IMR-90 (cell line): ENCODE results near the gene CAP2. TPM values are rescaled to one million over a fixed set of nuclear protein-coding genes. Genes with fewer than 3 reads are reported as not detected.

Source experiments
- ATAC-seq: fragments of 200-7000 bp; cut with Tn5 transposase; 2 replicates; pipeline ENCODE4 v1.9.1; 2020; ENCODE audit warnings: low read depth, mild to moderate bottlenecking, moderate library complexity
- BruUV-seq: library from RNA; stranded (reverse); fragments of 400-500 nt; replicated peaks from 2 replicates; lab custom pipeline; 2021; lab: Mats Ljungman, UMichigan
- CTCF ChIA-PET: fragments of 300-600 bp; formaldehyde crosslinking; extraction: SDS; loops from one replicate; lab custom pipeline; 2021; ENCODE audit warnings: antibody characterized with exemption; lab: Yijun Ruan, JAX
- POLR2A ChIA-PET: fragments of 300-600 bp; sonication (Branson Sonifier 250); formaldehyde crosslinking; loops from one replicate; lab custom pipeline; 2022; ENCODE audit warnings: antibody characterized with exemption; ENCODE audit not compliant: unreplicated experiment; lab: Charles Lee
- DNase-seq: peaks from one replicate; pipeline ENCODE4 v3.0.0; 2013
- H2AFZ ChIP-seq: replicated peaks from 2 replicates; pipeline ENCODE3; 2013; ENCODE audit warnings: low read length, mild to moderate bottlenecking; ENCODE audit not compliant: poor library complexity
- H2AK5ac ChIP-seq: 2 replicates; pipeline ENCODE4 v1.6.1; 2013; ENCODE audit warnings: low read depth, low read length, inconsistent platforms
- H2AK9ac ChIP-seq: replicated peaks from 2 replicates; pipeline ENCODE3; 2013; ENCODE audit warnings: mild to moderate bottlenecking, low read depth, low read length, moderate library complexity; ENCODE audit not compliant: poor library complexity
- H2BK120ac ChIP-seq: 2 replicates; pipeline ENCODE4 v1.6.1; 2013; ENCODE audit warnings: low read depth, low read length, inconsistent platforms
- H2BK15ac ChIP-seq: 3 replicates; pipeline ENCODE4 v1.6.1; 2013; ENCODE audit warnings: low read depth, low read length, inconsistent platforms
- H2BK20ac ChIP-seq: 2 replicates; pipeline ENCODE4 v1.6.1; 2013; ENCODE audit warnings: low read depth, mild to moderate bottlenecking, inconsistent platforms, low read length, moderate library complexity
- H2BK5ac ChIP-seq: 2 replicates; pipeline ENCODE4 v1.6.1; 2013; ENCODE audit warnings: mild to moderate bottlenecking, low read depth, low read length, inconsistent platforms; ENCODE audit not compliant: poor library complexity, severe bottlenecking
- H3K14ac ChIP-seq: replicated peaks from 2 replicates; pipeline ENCODE4 v1.6.1; 2013; ENCODE audit warnings: low read depth, low read length, inconsistent platforms
- H3K18ac ChIP-seq: 2 replicates; pipeline ENCODE4 v1.6.1; 2013; ENCODE audit warnings: low read depth, low read length, control low read depth
- H3K23ac ChIP-seq: 2 replicates; pipeline ENCODE4 v1.6.1; 2013; ENCODE audit warnings: low read depth, low read length, inconsistent platforms
- H3K27ac ChIP-seq: 2 replicates; pipeline ENCODE4 v1.5.1; 2013; ENCODE audit warnings: mild to moderate bottlenecking, control low read depth, low read length; ENCODE audit not compliant: insufficient read depth
- H3K27me3 ChIP-seq: 2 replicates; pipeline ENCODE4 v1.6.1; 2013; ENCODE audit warnings: low read length; ENCODE audit not compliant: control insufficient read depth, insufficient read depth
- H3K36me3 ChIP-seq: 2 replicates; pipeline ENCODE4 v1.6.1; 2013; ENCODE audit warnings: low read length, mixed read lengths; ENCODE audit not compliant: control insufficient read depth, insufficient read depth
- H3K4ac ChIP-seq: 2 replicates; pipeline ENCODE4 v1.6.1; 2013; ENCODE audit warnings: low read depth, low read length, inconsistent platforms
- H3K4me1 ChIP-seq: 2 replicates; pipeline ENCODE4 v1.6.1; 2013; ENCODE audit warnings: low read length, mixed read lengths; ENCODE audit not compliant: control insufficient read depth, insufficient read depth
- H3K4me2 ChIP-seq: 2 replicates; pipeline ENCODE4 v1.6.1; 2013; ENCODE audit warnings: low read depth, mild to moderate bottlenecking, control low read depth, low read length, moderate library complexity
- H3K4me3 ChIP-seq: 2 replicates; pipeline ENCODE4 v1.5.1; 2013; ENCODE audit warnings: low read depth, mild to moderate bottlenecking, control low read depth, low read length, moderate library complexity; ENCODE audit not compliant: insufficient read depth
- H3K56ac ChIP-seq: 2 replicates; pipeline ENCODE4 v1.6.1; 2013; ENCODE audit warnings: low read length, inconsistent platforms; ENCODE audit not compliant: insufficient read depth; ENCODE audit errors: extremely low read depth
- H3K79me1 ChIP-seq, 2 experiments: 2 replicates each; pipeline ENCODE4 v1.6.1; 2013; ENCODE audit warnings: low read length in 2 of 2, inconsistent platforms in 1 of 2, low read depth in 1 of 2
- H3K9ac ChIP-seq: 2 replicates; pipeline ENCODE4 v1.6.1; 2013; ENCODE audit warnings: low read depth, low read length, control low read depth
- H3K9me1 ChIP-seq: 2 replicates; pipeline ENCODE4 v1.6.1; 2013; ENCODE audit warnings: low read length, inconsistent platforms; ENCODE audit not compliant: insufficient read depth
- H3K9me3 ChIP-seq: 2 replicates; pipeline ENCODE4 v1.6.1; 2013; ENCODE audit warnings: low read length; ENCODE audit not compliant: control insufficient read depth, insufficient read depth
- H4K20me1 ChIP-seq: 2 replicates; pipeline ENCODE4 v1.6.1; 2013; ENCODE audit warnings: low read length, inconsistent platforms; ENCODE audit not compliant: insufficient read depth
- H4K5ac ChIP-seq: 2 replicates; pipeline ENCODE4 v1.6.1; 2013; ENCODE audit warnings: mild to moderate bottlenecking, low read depth, low read length, control low read depth
- H4K8ac ChIP-seq, 2 experiments: 2 replicates each; pipeline ENCODE4 v1.6.1; 2013; ENCODE audit warnings: low read depth in 2 of 2, low read length in 2 of 2, control low read depth in 1 of 2, inconsistent platforms in 1 of 2
- H4K91ac ChIP-seq: 2 replicates; pipeline ENCODE4 v1.6.1; 2013; ENCODE audit warnings: low read depth, low read length, inconsistent platforms; ENCODE audit not compliant: insufficient read depth
- BHLHE40 ChIP-seq: fragments of 150-350 bp; IDR thresholded peaks from 2 replicates; pipeline ENCODE4 v1.6.1; 2016; ENCODE audit warnings: mild to moderate bottlenecking, low read depth, low read length
- CEBPB ChIP-seq: IDR thresholded peaks from 2 replicates; pipeline ENCODE4 v1.6.1; 2012; ENCODE audit warnings: low read depth, low read length, improper control_type of control experiment
- FOS ChIP-seq: fragments of 150-350 bp; IDR thresholded peaks from 2 replicates; pipeline ENCODE4 v1.6.1; 2016; ENCODE audit warnings: low read depth, low read length
- MAZ ChIP-seq: IDR thresholded peaks from 2 replicates; pipeline ENCODE4 v1.6.1; 2012; ENCODE audit warnings: low read depth, mild to moderate bottlenecking, low read length, improper control_type of control experiment, moderate library complexity, borderline replicate concordance
- RFX5 ChIP-seq: IDR thresholded peaks from 2 replicates; pipeline ENCODE4 v1.8.0; 2012; ENCODE audit warnings: low read depth, mild to moderate bottlenecking, low read length, moderate library complexity
- WGBS, 2 experiments: methylation state at CpG; one replicate each; pipeline versions ENCODE4 v1.1.5 to v1.1.7; 2013; ENCODE audit warnings: missing lambda C conversion rate in 2 of 2; ENCODE audit not compliant: insufficient read length in 1 of 2; ENCODE audit errors: extremely low coverage in 2 of 2; 5-methylcytosine and 5-hydroxymethylcytosine counted together
- dilution Hi-C: fragments of 300-500 bp; cut with HindIII; formaldehyde crosslinking; loops from one replicate; pipeline ENCODE4 v1.14.3; 2018; ENCODE audit warnings: low sequenced_read_pairs; ENCODE audit not compliant: unreplicated experiment
- in situ Hi-C: fragments of 300-500 bp; cut with MboI; formaldehyde crosslinking; loops from 3 replicates; pipeline ENCODE4 v1.14.3; 2019; ENCODE audit warnings: low sequenced_read_pairs, inconsistent platforms, mixed read lengths
- intact Hi-C: fragments of 100-400 bp; cut with micrococcal nuclease; formaldehyde crosslinking; loops from 2 replicates; pipeline ENCODE4 v1.10.0; 2022
- polyA plus RNA-seq, 3 experiments: library from polyadenylated mRNA; depleted of rRNA; stranded (reverse); fragments of >200 nt; gene quantifications; 2 replicates each; pipeline ENCODE4 v1.2.3, GENCODE V29; 2012; ENCODE audit warnings: low replicate concordance in 1 of 3
- total RNA-seq: library from RNA; depleted of rRNA; stranded (reverse); fragments of >200 nt; gene quantifications from 2 replicates; pipeline ENCODE4 v1.2.3, GENCODE V29; 2012
- TF ChIP-seq, protein P1 (sequence below): fragments of 150-350 bp; IDR thresholded peaks from 2 replicates; pipeline ENCODE4 v1.6.1; 2017; ENCODE audit warnings: mild to moderate bottlenecking, antibody characterized with exemption, low read length, low read depth
- TF ChIP-seq, protein P2 (sequence below): fragments of 150-350 bp; IDR thresholded peaks from 2 replicates; pipeline ENCODE4 v1.6.1; 2016; ENCODE audit warnings: low read depth, mild to moderate bottlenecking, low read length, moderate library complexity, borderline replicate concordance

CAP2 gene
- total and polyA plus RNA-seq, 2 of the 4 experiments (the other 2 are of a cell fraction) = 14.5 to 27.5 TPM

DNA sequence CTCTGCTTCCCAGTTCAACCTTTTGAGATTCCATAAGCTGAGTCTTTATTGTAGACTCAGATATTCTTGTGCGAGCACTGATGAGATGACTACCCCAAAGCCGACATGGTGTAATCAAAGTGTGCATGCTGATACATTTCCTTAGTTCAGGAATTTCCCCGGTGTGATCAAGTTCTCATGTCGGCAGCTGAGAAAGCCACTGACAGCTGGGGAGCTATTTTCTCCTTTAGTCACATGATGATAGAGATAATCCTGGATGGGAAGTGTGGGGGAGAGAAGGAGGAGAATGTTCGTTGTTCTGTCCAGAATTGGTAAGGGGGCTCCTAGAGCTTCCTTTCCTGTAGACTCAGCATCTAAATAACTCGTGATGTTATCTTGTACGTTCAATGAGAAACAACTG is 7.7 kb upstream of the CAP2 start:
- WGBS, 2 experiments = 0% methylated on average over 1 of the region's 7 CpGs; no CpG with 5 or more reads in 1 of the 2 experiments
- intact Hi-C loops = no loop called here
- CTCF ChIA-PET = interaction anchor here (0.6 kb wide), 1 partner anchor 19 kb away, joined by 4 read pairs; no protein-coding TSS in a partner anchor
- Histone ChIP-seq H2BK120ac (0 out of 2 replicates have a peak overlapping the region, but pooled peaks have one; percentile 1), H3K14ac (no peak overlapping the region; the same call in 1 of the 2 replicates), H3K56ac (no peak overlapping the region), H3K9me3 (no peaks in the 10 kb centered on the region), H3K9me1 (no peaks in the 10 kb centered on the region), H3K4ac (no peak overlapping the region), H3K18ac (no peak overlapping the region), H2AFZ (no peak overlapping the region), H2AK9ac (no peak overlapping the region), H3K4me2 (peak overlapping the region; percentile 8), H2BK5ac (peak overlapping the region; percentile 3), H4K20me1 (no peaks in the 10 kb centered on the region), H2BK20ac (0 out of 2 replicates have a peak overlapping the region, but pooled peaks have one; percentile 28), H3K4me3 (no peak overlapping the region), H3K36me3 (no peaks in the 10 kb centered on the region), H3K23ac (no peak overlapping the region), H3K4me1 (peaks cover 8% of the 10 kb centered on the region), H2AK5ac (no peak overlapping the region), H4K91ac (no peak overlapping the region), H3K9ac (no peak overlapping the region; the same call in 1 of the 2 replicates), H3K79me1 (no peaks in the 10 kb centered on the region), H3K27ac (no peak overlapping the region), H4K5ac (no peak overlapping the region), H2BK15ac (0 out of 3 replicates have a peak overlapping the region, but pooled peaks have one; percentile 37), H3K27me3 (no peaks in the 10 kb centered on the region), H4K8ac (0 out of 4 replicates have a peak overlapping the region, but pooled peaks of 1 of the 2 experiments have one; percentile 0)
- in situ Hi-C loops = no loop called here
- POLR2A ChIA-PET = no interaction called here
- DNase-seq = peak; percentile 85
- no TSS peak for BruUV-seq
- TF ChIP-seq, protein P1, sequence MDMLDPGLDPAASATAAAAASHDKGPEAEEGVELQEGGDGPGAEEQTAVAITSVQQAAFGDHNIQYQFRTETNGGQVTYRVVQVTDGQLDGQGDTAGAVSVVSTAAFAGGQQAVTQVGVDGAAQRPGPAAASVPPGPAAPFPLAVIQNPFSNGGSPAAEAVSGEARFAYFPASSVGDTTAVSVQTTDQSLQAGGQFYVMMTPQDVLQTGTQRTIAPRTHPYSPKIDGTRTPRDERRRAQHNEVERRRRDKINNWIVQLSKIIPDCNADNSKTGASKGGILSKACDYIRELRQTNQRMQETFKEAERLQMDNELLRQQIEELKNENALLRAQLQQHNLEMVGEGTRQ = peak; percentile 45
- peak; percentile 33; the same call in 1 of the 2 replicates for TF ChIP-seq CEBPB
- peak; percentile 60 for TF ChIP-seq BHLHE40
- no peak for TF ChIP-seq RFX5
- TF ChIP-seq FOS = no peak
- TF ChIP-seq MAZ = no peak
- TF ChIP-seq, protein P2, sequence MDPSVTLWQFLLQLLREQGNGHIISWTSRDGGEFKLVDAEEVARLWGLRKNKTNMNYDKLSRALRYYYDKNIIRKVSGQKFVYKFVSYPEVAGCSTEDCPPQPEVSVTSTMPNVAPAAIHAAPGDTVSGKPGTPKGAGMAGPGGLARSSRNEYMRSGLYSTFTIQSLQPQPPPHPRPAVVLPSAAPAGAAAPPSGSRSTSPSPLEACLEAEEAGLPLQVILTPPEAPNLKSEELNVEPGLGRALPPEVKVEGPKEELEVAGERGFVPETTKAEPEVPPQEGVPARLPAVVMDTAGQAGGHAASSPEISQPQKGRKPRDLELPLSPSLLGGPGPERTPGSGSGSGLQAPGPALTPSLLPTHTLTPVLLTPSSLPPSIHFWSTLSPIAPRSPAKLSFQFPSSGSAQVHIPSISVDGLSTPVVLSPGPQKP = no peak
- dilution Hi-C loops = no loop called here
- ATAC-seq = no peak; the same call in 1 of the 2 replicates
